Right lobe of liver (tissue), 6 donors: ENCODE data around the gene UQCRC2. TPM values are rescaled to one million over a fixed set of nuclear protein-coding genes. Genes with fewer than 3 reads are reported as not detected.

Source experiments
- ATAC-seq, 4 donors: fragments of 200-7000 bp; cut with Tn5 transposase; one replicate each; pipeline ENCODE4 v1.9.1; 2020; ENCODE audit warnings: mild to moderate bottlenecking in 4 of 4, moderate library complexity in 4 of 4
- DNase-seq, 3 donors: peaks; one replicate each; pipeline ENCODE4 v3.0.0-alpha.2; 2020
- H3K27ac ChIP-seq, 3 donors: fragments of 200-600 bp; one replicate each; pipeline ENCODE4 v1.8.0; 2022
- H3K27me3 ChIP-seq, 2 donors: fragments of 200-600 bp; one replicate each; pipeline ENCODE4 v1.8.0; 2022
- H3K36me3 ChIP-seq, 4 donors: fragments of 200-600 bp; sonication (generic) in 1 of 4; one replicate each; pipeline versions ENCODE4 v1.5.1 to v1.8.0; 2017 to 2022; ENCODE audit warnings: control low read depth in 1 of 4
- H3K4me1 ChIP-seq, 4 donors: fragments of 200-600 bp; sonication (generic) in 1 of 4; one replicate each; pipeline versions ENCODE4 v1.5.1 to v1.8.0; 2017 to 2022; ENCODE audit warnings: control low read depth in 1 of 4
- H3K4me3 ChIP-seq, 3 donors: fragments of 200-600 bp; one replicate each; pipeline ENCODE4 v1.8.0; 2022
- H3K9me3 ChIP-seq, 4 donors: fragments of 200-600 bp; sonication (generic) in 1 of 4; one replicate each; pipeline versions ENCODE4 v1.5.1 to v1.8.0; 2017 to 2022; ENCODE audit warnings: control low read depth in 1 of 4
- POLR2A ChIP-seq: fragments of 450-650 bp; IDR thresholded peaks from one replicate; pipeline ENCODE4 v1.6.1; 2017; ENCODE audit warnings: antibody characterized with exemption, mild to moderate bottlenecking
- WGBS: methylation state at CpG from one replicate; pipeline ENCODE4 v1.1.6; 2018; ENCODE audit warnings: low coverage, low lambda C conversion rate; ENCODE audit not compliant: insufficient coverage; ENCODE audit errors: missing lambda C conversion rate; 5-methylcytosine and 5-hydroxymethylcytosine counted together
- intact Hi-C, 2 donors: fragments of 100-400 bp; cut with DNase I; formaldehyde crosslinking; loops; one replicate each; pipeline versions ENCODE4 v1.11.2 to v1.14.1; 2022
- total RNA-seq, 6 experiments: library from RNA; depleted of rRNA in 2 of 6; stranded (reverse); fragments of >200 nt in 2 of 6; fragmentation: NEBNext Ultra II Directional in 3 of 6; extraction: Animal tissue kit (Norgen Biotek cat#: 25700) in 3 of 6; gene quantifications; one replicate each; pipeline versions ENCODE4 v1.1.0 to v1.2.4, GENCODE V29; 2016 to 2023
- TF ChIP-seq, protein P1 (sequence below), 4 donors: fragments of 200-600 bp in 3 of 4; fragments of 450-650 bp in 1 of 4; IDR thresholded peaks; one replicate each; pipeline versions ENCODE4 v1.5.1 to v1.8.0; 2016 to 2022; ENCODE audit warnings: antibody characterized with exemption in 4 of 4, mild to moderate bottlenecking in 2 of 4
- donor health status: DM: no; HTN: yes; CAD: no.
- donor health status: DM: no; HTN: no; CAD: no.
- donor health status: DM: no; HTN: no; CAD: no.
- donor health status: DM: no; HTN: yes; CAD: no.
- donor health status: DM: no; HTN: yes; CAD: no.

UQCRC2 gene
- total RNA-seq, 6 experiments from 2014 or later, result 128 to 214 (median 169) TPM

DNA sequence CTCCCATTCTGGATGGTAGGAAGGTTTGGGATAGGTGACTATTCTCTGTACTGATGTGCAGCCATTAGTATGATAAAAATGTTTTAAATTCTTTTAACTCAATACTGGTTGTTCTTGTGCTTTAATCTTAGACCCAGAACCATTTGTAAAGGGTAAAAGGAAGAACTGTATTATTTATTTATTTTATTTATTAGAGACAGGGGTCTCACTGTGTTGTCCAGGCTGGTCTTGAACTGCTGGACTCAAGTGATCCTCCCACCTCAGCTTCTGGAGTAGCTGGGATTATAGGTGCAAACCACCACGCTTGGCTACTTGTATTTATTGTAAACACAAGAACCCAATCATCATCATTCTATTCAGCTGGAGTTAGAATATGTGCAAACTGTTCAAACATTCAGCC is 52.6 kb downstream of the UQCRC2 start:
- no peak overlapping the region for H3K4me3 ChIP-seq
- no peaks in the 10 kb centered on the region for H3K27me3 ChIP-seq
- ATAC-seq, result no peak
- no peaks in the 10 kb centered on the region for H3K36me3 ChIP-seq
- no peaks in the 10 kb centered on the region for H3K9me3 ChIP-seq
- no peak overlapping the region for H3K27ac ChIP-seq
- peaks cover 0 to 22% (median 6%) of the 10 kb centered on the region in 4 donors for H3K4me1 ChIP-seq
- intact Hi-C loops, result loop anchor here (5.0 to 10.0 kb wide), 2 partner anchors 179 to 182 kb away; no protein-coding TSS in a partner anchor
- 40% methylated on average over 1 of the region's 1 CpG for WGBS
- DNase-seq, result no peak
- TF ChIP-seq, protein P1, sequence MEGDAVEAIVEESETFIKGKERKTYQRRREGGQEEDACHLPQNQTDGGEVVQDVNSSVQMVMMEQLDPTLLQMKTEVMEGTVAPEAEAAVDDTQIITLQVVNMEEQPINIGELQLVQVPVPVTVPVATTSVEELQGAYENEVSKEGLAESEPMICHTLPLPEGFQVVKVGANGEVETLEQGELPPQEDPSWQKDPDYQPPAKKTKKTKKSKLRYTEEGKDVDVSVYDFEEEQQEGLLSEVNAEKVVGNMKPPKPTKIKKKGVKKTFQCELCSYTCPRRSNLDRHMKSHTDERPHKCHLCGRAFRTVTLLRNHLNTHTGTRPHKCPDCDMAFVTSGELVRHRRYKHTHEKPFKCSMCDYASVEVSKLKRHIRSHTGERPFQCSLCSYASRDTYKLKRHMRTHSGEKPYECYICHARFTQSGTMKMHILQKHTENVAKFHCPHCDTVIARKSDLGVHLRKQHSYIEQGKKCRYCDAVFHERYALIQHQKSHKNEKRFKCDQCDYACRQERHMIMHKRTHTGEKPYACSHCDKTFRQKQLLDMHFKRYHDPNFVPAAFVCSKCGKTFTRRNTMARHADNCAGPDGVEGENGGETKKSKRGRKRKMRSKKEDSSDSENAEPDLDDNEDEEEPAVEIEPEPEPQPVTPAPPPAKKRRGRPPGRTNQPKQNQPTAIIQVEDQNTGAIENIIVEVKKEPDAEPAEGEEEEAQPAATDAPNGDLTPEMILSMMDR (IDR thresholded peaks at IDR 0.05), result no peak
- no peak for TF ChIP-seq POLR2A

DNA sequence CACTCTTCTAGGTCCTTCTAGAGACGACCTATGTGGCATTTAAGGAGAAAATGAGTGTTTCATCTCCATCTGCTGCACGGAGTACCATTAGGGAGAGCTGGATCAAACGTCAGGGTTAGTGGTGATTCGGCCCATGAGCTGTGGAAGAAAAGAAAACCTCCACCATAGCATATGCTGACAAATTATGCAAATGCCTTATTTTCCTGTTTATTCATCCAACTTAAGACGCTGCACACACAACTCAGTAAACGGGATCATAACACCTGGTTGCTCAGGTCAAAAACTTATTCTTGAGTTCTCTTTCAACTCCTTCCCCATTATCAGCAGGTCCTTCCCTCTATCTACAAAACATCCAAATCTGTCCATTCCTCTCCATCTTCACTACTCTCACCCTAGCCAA is 53.5 kb downstream of the UQCRC2 start:
- DNase-seq (no peak), ATAC-seq (no peak)
- peaks cover 0 to 30% (median 5%) of the 10 kb centered on the region in 4 donors for H3K4me1 ChIP-seq
- intact Hi-C loops, result loop anchor here (5.0 to 10.0 kb wide), 2 partner anchors 178 to 181 kb away; no protein-coding TSS in a partner anchor
- H3K36me3 ChIP-seq, result no peaks in the 10 kb centered on the region
- H3K27me3 ChIP-seq, result no peaks in the 10 kb centered on the region
- H3K9me3 ChIP-seq, result no peaks in the 10 kb centered on the region
- H3K27ac ChIP-seq, result no peak overlapping the region
- no peak overlapping the region for H3K4me3 ChIP-seq
- TF ChIP-seq POLR2A, result no peak
- TF ChIP-seq, protein P1 (IDR thresholded peaks at IDR 0.05), result no peak
- WGBS, result 66% methylated on average over 5 of the region's 6 CpGs

DNA sequence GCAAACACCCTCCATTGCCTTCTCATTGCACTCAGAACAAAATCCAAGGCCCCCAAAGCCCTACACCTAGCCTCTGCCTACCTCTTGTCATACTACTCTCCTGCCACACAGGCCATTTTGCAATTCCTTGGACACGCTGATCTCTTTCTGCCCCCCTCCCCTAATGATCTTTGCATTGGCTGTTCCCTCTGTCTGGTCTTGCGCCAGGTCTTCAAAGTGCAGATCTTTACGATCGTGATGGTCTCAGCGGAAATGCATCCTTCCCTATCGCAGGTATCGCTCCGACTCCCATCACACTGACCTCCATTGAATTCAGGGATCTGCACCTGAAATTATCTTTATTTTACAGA is 54.0 kb downstream of the UQCRC2 start:
- H3K27me3 ChIP-seq, result no peaks in the 10 kb centered on the region
- H3K9me3 ChIP-seq, result no peaks in the 10 kb centered on the region
- intact Hi-C loops, result loop anchor here (5.0 to 10.0 kb wide), 2 partner anchors 178 to 180 kb away; no protein-coding TSS in a partner anchor
- ATAC-seq (no peak), DNase-seq (no peak)
- H3K4me1 ChIP-seq, result peaks cover 0 to 31% (median 5%) of the 10 kb centered on the region in 4 donors
- whole genome bisulfite sequencing, result 12% methylated on average over 8 of the region's 8 CpGs
- H3K27ac ChIP-seq, result peak overlapping the region in 1 of 3 donors; percentile 84
- TF ChIP-seq, protein P1 (IDR thresholded peaks at IDR 0.05), result no peak
- no peak for TF ChIP-seq POLR2A
- no peaks in the 10 kb centered on the region for H3K36me3 ChIP-seq
- H3K4me3 ChIP-seq, result peak overlapping the region; percentile 66 to 98 (median 90)

DNA sequence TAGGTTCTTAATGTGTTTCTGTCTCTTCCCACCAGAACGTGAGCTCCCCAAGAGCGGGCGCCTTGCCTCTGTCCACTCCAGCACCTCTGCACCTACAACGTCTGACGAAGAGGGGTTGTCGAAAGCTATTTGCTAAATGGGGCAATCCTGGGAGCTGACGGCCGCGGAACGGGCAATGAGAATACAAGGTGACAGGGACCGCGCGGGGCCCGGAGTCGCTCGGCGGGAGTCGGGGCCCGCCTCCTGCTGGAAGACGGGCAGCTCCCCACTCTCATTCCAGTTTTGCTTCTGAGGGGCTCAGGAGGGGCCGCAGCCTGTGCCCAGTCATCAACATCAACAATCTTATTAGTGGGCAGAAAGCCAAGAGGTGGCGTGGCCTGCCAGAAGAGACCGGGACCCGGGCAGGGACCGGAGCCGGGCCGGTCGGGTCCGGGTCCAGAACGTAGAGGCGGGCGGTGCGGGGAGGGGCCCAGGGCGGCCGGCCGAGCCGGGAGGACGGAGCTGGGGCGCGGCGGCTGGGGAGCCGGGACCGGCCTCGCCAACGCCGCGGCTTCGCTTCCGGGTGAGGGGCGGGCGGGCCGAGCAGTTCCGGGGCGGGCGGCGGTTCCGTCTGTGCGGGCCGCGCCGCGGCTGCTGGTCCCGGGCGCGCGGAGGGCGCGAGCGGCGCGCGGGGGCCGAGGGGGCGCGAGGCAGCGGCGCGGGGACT is 54.5 kb downstream of the UQCRC2 start, which contains the start of gene MOSMO:
MOSMO (plus strand) TSS at position 603 of the 706 bp plus-strand sequence. CDS start 191 bp downstream, outside the sequence.
- ATAC-seq (peak; percentile 85 to 94 (median 92)), DNase-seq (peak; percentile 80 to 83 (median 80))
- H3K27ac ChIP-seq, result peak within 1 kb of the TSS; percentile 48 to 84 (median 63)
- H3K4me3 ChIP-seq, result peak within 1 kb of the TSS; percentile 80 to 98 (median 90)
- H3K4me1 ChIP-seq, result peaks cover 0 to 31% (median 5%) of the 10 kb centered on the region in 4 donors
- WGBS, result under 1% methylated on average over 17 of the region's 78 CpGs
- TF ChIP-seq POLR2A, result peak; percentile 57
- TF ChIP-seq, protein P1 (IDR thresholded peaks at IDR 0.05), result no peak
- intact Hi-C loops, result loop anchor here (5.0 to 10.0 kb wide), 2 partner anchors 177 to 180 kb away; no protein-coding TSS in a partner anchor
- no peaks in the 10 kb centered on the region for H3K36me3 ChIP-seq
- H3K27me3 ChIP-seq, result no peaks in the 10 kb centered on the region
- no peaks in the 10 kb centered on the region for H3K9me3 ChIP-seq
